Choroid plexus epithelial cell (primary cell): Measurements from ENCODE around the gene MX1.
"Not testable (repeated sequence)": the region's sequence is repeated elsewhere in the genome, so short reads cannot be mapped to it uniquely, and the experiment has no call there.

Experiments
- DNase-seq: peaks from one replicate; pipeline ENCODE4 v3.0.0-alpha.2; 2010; ENCODE audit warnings: low read depth
- H3K4me3 ChIP-seq: 2 replicates; pipeline ENCODE4 v1.5.1; 2011; ENCODE audit warnings: low read depth, mild to moderate bottlenecking, control low read depth, low read length, moderate library complexity
- CTCF ChIP-seq: conservative IDR thresholded peaks from 2 replicates; pipeline ENCODE4 v1.5.1; 2011; ENCODE audit warnings: low read depth, mild to moderate bottlenecking, control low read depth, inconsistent platforms, low read length, moderate library complexity

The MX1 gene

GRCh38 chr21:41406340-41406739 is 19.7 kb upstream of the MX1 start:
- no peak overlapping the region for H3K4me3 ChIP-seq
- TF ChIP-seq CTCF: no peak

GRCh38 chr21:41407541-41408460 is 18.2 kb upstream of the MX1 start:
- no peak for TF ChIP-seq CTCF
- no peak for DNase-seq
- no peak overlapping the region for H3K4me3 ChIP-seq

More at GRCh38 chr21:41406340-41406739, 19.7 kb upstream of the MX1 start:
- no peak for DNase-seq

GRCh38 chr21:41410361-41410760 is 15.7 kb upstream of the MX1 start:
- H3K4me3 ChIP-seq: no peak overlapping the region
- DNase-seq: no peak

GRCh38 chr21:41410767-41411448 is 15.1 kb upstream of the MX1 start:
- TF ChIP-seq CTCF: no peak
- H3K4me3 ChIP-seq: no peak overlapping the region
- no peak for DNase-seq

More at GRCh38 chr21:41410361-41410760, 15.7 kb upstream of the MX1 start:
- no peak for TF ChIP-seq CTCF

- TF ChIP-seq CTCF: no peak
- DNase-seq: no peak
- no peak overlapping the region for H3K4me3 ChIP-seq
Observed at GRCh38 chr21:41411449-41412089, 14.5 kb upstream of the MX1 start.

GRCh38 chr21:41417505-41417904 is 8.5 kb upstream of the MX1 start:
- DNase-seq, H3K4me3 ChIP-seq: not testable (repeated sequence)

GRCh38 chr21:41418393-41418792 is 7.6 kb upstream of the MX1 start:
- no peak overlapping the region for H3K4me3 ChIP-seq

More at GRCh38 chr21:41418393-41418792, 7.6 kb upstream of the MX1 start:
- no peak for DNase-seq
- TF ChIP-seq CTCF: no peak
